MM.1S (cell line): ENCODE results near the gene SH3BP2.

ENCODE experiments used
- DNase-seq: peaks from one replicate; pipeline ENCODE4 v3.0.0-alpha.2; 2015
- H2AFZ ChIP-seq: fragments of 300-600 bp; sonication (generic); 2 replicates; pipeline ENCODE4 v1.6.0; 2016; ENCODE audit warnings: antibody characterized with exemption, low read length
- H3F3A ChIP-seq: fragments of 300-600 bp; sonication (generic); 2 replicates; pipeline ENCODE4 v1.6.1; 2016; ENCODE audit warnings: mild to moderate bottlenecking, antibody characterized with exemption, low read length, moderate library complexity, mixed read lengths; ENCODE audit not compliant: insufficient read depth
- H3K27ac ChIP-seq: fragments of 300-600 bp; sonication (generic); 2 replicates; pipeline ENCODE4 v1.5.1; 2016; ENCODE audit warnings: mild to moderate bottlenecking, low read length
- H3K27me3 ChIP-seq: fragments of 300-600 bp; sonication (generic); replicated peaks from 2 replicates; pipeline ENCODE4 v1.6.0; 2016; ENCODE audit warnings: low read length; ENCODE audit not compliant: insufficient read depth
- H3K36me3 ChIP-seq: fragments of 300-600 bp; sonication (generic); replicated peaks from 2 replicates; pipeline ENCODE4 v1.6.1; 2016; ENCODE audit warnings: mild to moderate bottlenecking, low read length, mixed read lengths; ENCODE audit not compliant: insufficient read depth
- H3K4me1 ChIP-seq: fragments of 300-600 bp; sonication (generic); 2 replicates; pipeline ENCODE4 v1.6.1; 2016; ENCODE audit warnings: low read length, mixed read lengths
- H3K4me2 ChIP-seq: fragments of 300-600 bp; sonication (generic); 2 replicates; pipeline ENCODE4 v1.6.0; 2016; ENCODE audit warnings: low read depth, low read length
- H3K4me3 ChIP-seq: fragments of 300-600 bp; sonication (generic); 2 replicates; pipeline ENCODE4 v1.5.1; 2016; ENCODE audit warnings: low read length, mixed read lengths
- H3K79me2 ChIP-seq: fragments of 300-600 bp; sonication (generic); 2 replicates; pipeline ENCODE4 v1.6.1; 2016; ENCODE audit warnings: mixed run types, low read length, mixed read lengths
- H3K9ac ChIP-seq: fragments of 300-600 bp; sonication (generic); 2 replicates; pipeline ENCODE4 v1.6.1; 2016; ENCODE audit warnings: low read length, mixed read lengths
- H3K9me2 ChIP-seq: fragments of 300-600 bp; sonication (generic); replicated peaks from 2 replicates; pipeline ENCODE4 v1.6.1; 2016; ENCODE audit warnings: mild to moderate bottlenecking, low read length, mixed read lengths; ENCODE audit not compliant: insufficient read depth
- H3K9me3 ChIP-seq: fragments of 300-600 bp; sonication (generic); replicated peaks from 2 replicates; pipeline ENCODE4 v1.6.1; 2016; ENCODE audit warnings: mild to moderate bottlenecking, low read length, mixed read lengths; ENCODE audit not compliant: insufficient read depth
- H4K20me1 ChIP-seq: fragments of 300-600 bp; sonication (generic); 2 replicates; pipeline ENCODE4 v1.6.1; 2016; ENCODE audit warnings: mild to moderate bottlenecking, low read length, moderate library complexity, mixed read lengths; ENCODE audit not compliant: insufficient read depth
- CTCF ChIP-seq: fragments of 300-600 bp; sonication (generic); IDR thresholded peaks from 2 replicates; pipeline ENCODE4 v1.5.1; 2016; ENCODE audit warnings: antibody characterized with exemption, low read length, mixed read lengths
- EZH2 ChIP-seq: fragments of 300-600 bp; sonication (generic); optimal IDR thresholded peaks from 2 replicates; pipeline ENCODE3; 2017; ENCODE audit warnings: low read depth, mild to moderate bottlenecking, antibody characterized with exemption, low read length, mixed read lengths
- EZH2phosphoT487 ChIP-seq: fragments of 300-600 bp; sonication (generic); IDR thresholded peaks from 2 replicates; pipeline ENCODE4 v1.6.1; 2018; ENCODE audit warnings: antibody characterized with exemption, low read length

SH3BP2 gene

DNA sequence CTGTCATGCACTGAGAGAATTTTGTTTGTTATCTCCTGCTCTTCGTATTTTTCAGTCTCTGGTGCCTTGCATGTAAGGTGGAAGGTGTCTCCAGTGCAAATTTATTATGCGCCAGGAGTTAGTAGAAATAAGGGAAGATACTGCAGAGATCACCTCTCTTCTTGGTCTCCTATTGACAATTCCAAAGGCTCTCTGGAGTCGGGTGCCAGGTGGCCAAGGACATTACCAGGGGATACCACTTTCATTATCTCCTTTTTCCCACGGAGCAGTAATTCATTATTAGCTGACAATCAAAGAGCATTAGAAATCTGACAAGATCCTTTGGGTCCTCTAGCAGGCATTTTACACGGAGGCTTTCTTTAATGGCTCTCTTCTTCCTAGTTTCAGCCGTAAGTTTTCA lies 76.8 kb downstream of the SH3BP2 start:
- H3K9me2 ChIP-seq: no peaks in the 10 kb centered on the region
- H3K9ac ChIP-seq: no peak overlapping the region
- H3K79me2 ChIP-seq: peaks cover 97% of the 10 kb centered on the region
- H3K4me2 ChIP-seq: no peak overlapping the region
- no peaks in the 10 kb centered on the region for H3F3A ChIP-seq
- no peaks in the 10 kb centered on the region for H3K27me3 ChIP-seq
- H3K4me1 ChIP-seq: no peaks in the 10 kb centered on the region
- no peak overlapping the region for H2AFZ ChIP-seq
- H3K27ac ChIP-seq: no peak overlapping the region
- no peaks in the 10 kb centered on the region for H3K9me3 ChIP-seq
- H3K4me3 ChIP-seq: no peak overlapping the region
- TF ChIP-seq CTCF: no peak
- TF ChIP-seq EZH2phosphoT487: no peak
- no peak for TF ChIP-seq EZH2
- H4K20me1 ChIP-seq: peaks cover 28% of the 10 kb centered on the region
- DNase-seq: no peak
- H3K36me3 ChIP-seq: no peaks in the 10 kb centered on the region

GRCh38 chr4:2870082-2870481 lies 77.2 kb downstream of the SH3BP2 start:
- H3K4me1 ChIP-seq: no peaks in the 10 kb centered on the region

DNA sequence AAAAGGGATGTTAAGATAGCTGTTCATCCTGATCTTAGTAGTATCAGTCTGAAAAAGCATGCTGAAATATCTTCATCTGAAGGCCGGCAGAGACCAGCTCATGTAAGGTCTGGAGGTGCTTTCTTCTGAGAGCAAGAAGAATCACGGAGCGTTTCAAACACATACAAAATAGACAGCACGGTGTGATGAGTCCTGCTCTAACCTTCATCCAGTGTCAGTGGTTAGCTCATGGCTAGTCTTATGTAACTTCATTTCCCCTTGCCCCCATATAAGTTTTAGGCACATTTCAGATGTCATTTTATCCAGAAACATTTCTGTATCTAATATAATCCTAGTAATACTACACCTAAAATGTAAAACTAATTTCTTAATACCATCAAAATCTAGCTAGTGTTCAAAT lies 78.6 kb downstream of the SH3BP2 start:
- Histone ChIP-seq H3K27me3 (no peaks in the 10 kb centered on the region), H3K4me1 (no peaks in the 10 kb centered on the region), H3K27ac (no peak overlapping the region), H3K4me3 (no peak overlapping the region), H4K20me1 (peaks cover 28% of the 10 kb centered on the region), H3K9ac (no peak overlapping the region), H3K9me3 (no peaks in the 10 kb centered on the region), H2AFZ (no peak overlapping the region), H3K79me2 (peaks cover 96% of the 10 kb centered on the region), H3K9me2 (no peaks in the 10 kb centered on the region), H3K4me2 (no peak overlapping the region), H3K36me3 (no peaks in the 10 kb centered on the region), H3F3A (no peaks in the 10 kb centered on the region)
- no peak for DNase-seq
- TF ChIP-seq CTCF (no peak), EZH2 (no peak), EZH2phosphoT487 (no peak)

More at GRCh38 chr4:2870082-2870481, 77.2 kb downstream of the SH3BP2 start:
- DNase-seq: no peak
- no peaks in the 10 kb centered on the region for H3K9me2 ChIP-seq
- no peak overlapping the region for H3K4me3 ChIP-seq
- no peak overlapping the region for H2AFZ ChIP-seq
- H3F3A ChIP-seq: no peaks in the 10 kb centered on the region
- H3K27ac ChIP-seq: no peak overlapping the region
- no peak overlapping the region for H3K4me2 ChIP-seq
- TF ChIP-seq CTCF: no peak
- no peak for TF ChIP-seq EZH2
- TF ChIP-seq EZH2phosphoT487: no peak
- peaks cover 28% of the 10 kb centered on the region for H4K20me1 ChIP-seq
- no peaks in the 10 kb centered on the region for H3K9me3 ChIP-seq
- H3K9ac ChIP-seq: no peak overlapping the region
- H3K27me3 ChIP-seq: no peaks in the 10 kb centered on the region
- no peaks in the 10 kb centered on the region for H3K36me3 ChIP-seq
- H3K79me2 ChIP-seq: peaks cover 97% of the 10 kb centered on the region
